Central memory CD4-positive, alpha-beta T cell (primary cell): ENCODE measurements around the gene BRI3BP.
"Not testable (repeated sequence)": the region's sequence is repeated elsewhere in the genome, so short reads cannot be mapped to it uniquely, and the experiment has no call there.

ENCODE experiments used
- DNase-seq: peaks from one replicate; pipeline ENCODE4 v3.0.0; 2022

BRI3BP gene

DNA sequence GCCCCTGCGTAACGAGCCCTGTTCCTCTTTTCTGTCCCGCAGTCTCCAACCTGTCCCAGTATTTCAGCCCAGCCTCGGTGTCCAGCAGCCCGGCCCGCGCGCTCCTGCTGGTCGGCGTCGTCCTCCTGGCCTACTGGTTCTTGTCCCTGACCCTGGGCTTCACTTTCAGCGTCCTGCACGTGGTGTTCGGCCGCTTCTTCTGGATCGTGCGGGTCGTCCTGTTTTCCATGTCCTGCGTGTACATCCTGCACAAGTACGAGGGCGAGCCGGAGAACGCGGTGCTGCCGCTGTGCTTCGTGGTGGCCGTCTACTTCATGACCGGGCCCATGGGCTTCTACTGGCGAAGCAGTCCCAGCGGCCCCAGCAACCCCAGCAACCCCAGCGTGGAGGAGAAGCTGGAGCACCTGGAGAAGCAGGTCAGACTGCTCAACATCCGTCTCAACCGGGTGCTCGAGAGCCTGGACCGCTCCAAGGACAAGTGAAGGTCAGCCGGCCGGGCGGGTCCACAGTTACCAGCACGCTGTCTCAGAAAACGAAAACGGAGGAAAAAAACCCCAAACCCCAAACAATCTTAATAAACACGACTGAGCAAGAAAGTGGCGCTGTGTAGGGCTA is 31.6 kb downstream of the BRI3BP start:
- no peak for DNase-seq

DNA sequence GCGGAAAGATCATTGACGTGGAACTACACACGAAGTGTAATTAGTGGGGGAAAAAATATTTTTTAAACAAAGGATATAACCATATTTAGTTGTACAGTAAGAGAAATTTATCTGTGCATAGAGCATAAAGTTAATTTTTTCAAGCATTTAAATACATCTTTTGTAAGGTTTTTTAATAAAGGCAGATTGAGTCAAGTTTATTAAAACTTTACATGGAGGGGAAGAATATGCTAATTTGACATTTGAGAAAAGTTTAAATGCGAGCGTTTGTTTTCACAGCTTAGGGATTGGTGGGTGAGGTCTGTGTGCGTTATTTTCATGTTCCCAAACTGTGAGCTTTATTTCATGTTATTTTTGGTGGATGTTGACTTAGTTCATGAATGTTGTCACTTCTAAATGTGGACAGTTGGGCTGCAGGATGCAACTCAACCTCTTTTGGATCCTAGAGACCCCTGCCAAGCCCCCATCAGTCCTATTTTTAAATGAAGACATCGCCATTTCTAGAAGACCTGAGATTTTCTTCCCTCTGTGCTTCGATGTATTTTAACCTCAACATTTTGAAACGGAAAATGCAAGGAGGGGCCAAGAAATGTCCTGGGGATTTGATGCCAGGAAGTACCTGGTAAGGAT is 32.3 kb downstream of the BRI3BP start:
- DNase-seq: no peak

DNA sequence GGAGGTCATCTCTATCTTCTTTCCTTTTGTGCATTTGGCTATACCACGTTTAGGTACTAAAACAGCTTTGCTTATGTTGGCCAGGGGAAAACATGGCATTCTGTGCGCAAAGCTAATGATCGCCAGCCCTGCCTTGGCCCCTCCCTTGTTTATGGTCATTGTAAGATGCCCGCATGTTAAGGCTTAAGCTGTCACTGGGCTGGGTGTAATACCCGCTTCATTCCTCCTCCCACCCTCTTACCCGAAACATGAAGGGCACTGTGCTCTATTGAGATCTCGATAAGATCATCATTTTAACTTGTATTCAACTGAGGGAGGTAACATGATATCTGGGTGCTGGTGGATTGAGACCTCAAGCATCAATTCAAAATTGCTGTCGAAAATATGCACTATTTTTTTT is 34.7 kb downstream of the BRI3BP start:
- no peak for DNase-seq

DNA sequence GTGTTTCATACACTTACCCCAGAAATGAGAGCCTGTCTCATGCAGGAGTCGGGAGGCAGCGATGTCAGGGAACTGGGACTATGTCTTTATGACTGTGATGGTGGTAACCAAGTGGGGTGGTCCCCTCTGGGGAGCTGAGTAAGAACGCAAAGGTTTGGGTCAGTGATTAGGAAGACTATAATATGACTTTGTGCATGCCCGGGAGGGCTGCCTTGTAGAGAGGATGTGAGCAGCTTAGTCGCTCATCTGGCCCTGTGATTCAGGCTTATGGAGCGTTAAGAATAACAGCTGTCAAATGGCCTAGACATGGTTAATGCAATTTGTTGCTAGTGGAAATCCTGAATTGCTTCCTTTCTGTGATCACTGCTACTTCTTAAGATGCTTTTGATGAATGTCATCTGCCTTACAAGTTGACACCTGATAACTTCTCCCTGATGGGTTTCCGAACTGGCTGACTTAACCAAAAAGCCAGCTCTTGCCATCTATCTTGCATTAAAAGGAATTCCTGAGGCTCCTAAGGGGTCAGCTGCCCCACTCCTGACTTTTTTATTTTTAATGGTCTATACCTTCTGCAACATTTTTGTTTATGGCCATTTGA is 36.4 kb downstream of the BRI3BP start:
- no peak for DNase-seq

DNA sequence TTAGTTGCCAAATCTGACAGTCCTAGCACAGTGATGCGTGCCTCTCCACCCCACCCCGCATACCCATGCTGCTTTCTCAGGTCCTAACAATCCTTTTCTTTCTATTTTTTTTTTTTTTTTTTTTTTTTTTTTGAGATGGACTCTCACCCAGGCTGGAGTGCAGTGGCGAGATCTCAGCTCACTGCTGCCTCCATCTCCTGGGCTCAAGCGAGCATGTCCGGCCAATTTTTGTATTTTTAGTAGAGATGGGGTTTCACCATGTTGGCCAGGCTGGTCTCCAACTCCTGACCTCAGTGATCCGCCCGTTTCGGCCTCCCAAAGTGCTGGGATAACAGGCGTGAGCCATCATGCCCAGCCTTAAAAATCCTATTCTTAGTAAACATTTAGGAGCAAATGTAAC is 38.0 kb downstream of the BRI3BP start:
- DNase-seq: not testable (repeated sequence)

DNA sequence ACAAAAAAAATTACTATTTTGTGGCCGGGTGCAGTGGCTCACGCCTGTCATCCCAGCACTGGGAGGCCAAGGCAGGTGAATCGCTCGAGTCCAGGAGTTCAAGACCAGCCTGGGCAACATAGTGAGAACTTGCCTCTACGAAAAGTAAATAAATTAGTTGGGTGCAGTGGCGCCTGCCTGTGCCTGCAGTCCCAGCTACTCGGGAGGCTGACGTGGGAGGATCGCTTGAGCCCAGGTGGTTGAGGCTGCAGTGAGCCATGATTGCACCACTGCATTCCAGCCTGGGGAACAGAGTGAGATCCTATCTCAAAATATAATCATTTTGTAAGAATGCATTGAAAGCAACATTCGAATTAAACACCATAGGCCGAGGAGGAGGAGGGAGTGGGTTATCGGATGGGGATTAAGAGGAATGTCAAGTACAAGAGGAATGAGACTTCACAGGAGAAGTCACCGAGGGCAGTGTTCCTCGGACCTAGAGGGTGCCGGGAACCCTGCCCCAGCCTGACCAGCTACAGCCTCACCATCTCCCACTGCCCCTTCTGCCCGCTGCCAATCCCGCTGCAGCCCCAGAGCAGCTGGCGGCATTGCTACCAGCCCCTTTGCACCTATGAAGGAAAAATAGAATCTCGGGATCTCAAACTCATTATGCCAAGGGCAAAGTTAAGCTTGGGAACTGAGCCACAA is 39.2 kb downstream of the BRI3BP start:
- DNase-seq: no peak

DNA sequence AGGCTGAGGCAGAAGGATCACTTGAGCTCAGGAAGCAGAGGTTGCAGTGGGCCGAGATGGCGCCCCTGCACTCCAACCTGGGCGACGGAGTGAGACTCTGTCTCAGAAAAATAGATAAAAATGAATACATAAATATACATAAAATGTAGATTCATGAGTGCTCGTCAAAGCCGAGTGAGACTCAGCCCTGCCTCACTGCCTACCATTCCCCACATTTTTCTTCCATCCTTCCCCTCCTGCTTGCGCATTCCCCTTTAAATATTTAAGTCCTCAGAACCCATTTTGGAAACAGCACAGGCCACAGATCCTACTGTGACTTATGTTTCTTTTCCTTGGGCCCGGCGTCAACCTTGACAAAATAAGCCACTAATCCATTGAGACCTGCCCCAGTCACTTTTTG is 39.8 kb downstream of the BRI3BP start:
- no peak for DNase-seq

DNA sequence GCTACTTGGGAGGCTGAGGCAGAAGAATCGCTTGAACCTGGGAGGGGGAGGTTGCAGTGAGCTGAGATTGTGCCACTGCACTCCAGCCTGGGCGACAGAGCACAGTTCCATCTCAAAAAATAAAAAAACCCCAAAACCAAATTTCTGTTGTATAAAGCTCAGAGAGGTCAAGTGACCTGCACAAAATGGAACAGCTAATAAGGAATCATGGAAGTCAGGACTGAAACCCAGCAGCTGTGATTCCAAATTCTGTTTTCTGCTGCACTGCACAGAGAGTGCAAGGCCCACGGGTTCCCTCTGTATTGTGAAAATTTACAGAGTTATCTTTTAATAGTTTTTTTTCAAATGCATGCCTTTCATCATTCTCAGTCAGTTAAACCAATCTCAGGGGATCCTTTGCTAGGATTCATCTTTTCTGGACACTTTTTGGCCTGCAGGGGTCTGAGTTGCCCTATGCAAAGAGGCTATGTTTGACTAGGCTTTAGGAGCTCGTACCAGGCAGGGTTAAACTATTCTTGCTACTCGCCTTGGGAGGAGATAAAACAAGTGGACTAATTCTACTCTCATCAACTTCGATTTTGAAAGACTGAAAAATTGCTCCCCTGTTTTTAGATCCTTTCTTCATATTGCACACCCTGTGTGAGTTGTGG is 45.7 kb downstream of the BRI3BP start:
- no peak for DNase-seq

DNA sequence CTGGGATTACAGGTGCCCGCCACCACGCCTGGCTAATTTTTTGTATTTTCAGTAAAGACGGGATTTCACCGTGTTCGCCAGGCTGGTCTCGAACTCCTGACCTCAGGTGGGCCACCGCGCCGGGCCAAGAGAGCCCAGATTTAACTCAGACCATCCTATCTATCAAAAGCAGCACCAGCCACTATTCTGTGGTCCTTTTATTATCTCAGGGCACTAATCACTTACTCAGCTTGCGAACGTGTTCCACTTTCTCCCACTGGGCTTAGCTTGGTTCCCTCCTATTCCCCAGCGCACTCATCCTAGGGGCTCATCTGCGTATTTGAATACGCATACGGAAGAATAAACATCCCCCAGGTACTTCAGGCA is 55.6 kb downstream of the BRI3BP start:
- DNase-seq: no peak

DNA sequence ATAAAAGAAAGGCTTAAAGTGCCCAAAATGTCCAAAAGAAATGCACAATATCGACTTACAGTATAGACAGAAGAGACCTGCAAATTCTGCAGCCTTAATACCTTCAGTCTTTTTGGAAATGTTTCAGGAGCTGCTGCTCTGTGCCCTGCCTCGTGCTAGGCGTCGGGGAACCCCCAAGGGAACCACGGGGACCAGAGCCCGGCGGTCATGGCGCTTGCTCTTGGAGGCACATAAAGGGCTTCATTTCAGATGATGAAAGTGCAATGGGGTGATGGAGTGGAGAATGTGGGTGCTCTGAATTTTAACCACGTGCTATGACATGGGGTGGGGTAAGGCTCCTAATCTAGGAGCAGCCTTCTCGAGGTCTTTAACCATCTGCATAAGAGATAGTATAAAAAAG is 57.0 kb downstream of the BRI3BP start:
- DNase-seq: no peak

DNA sequence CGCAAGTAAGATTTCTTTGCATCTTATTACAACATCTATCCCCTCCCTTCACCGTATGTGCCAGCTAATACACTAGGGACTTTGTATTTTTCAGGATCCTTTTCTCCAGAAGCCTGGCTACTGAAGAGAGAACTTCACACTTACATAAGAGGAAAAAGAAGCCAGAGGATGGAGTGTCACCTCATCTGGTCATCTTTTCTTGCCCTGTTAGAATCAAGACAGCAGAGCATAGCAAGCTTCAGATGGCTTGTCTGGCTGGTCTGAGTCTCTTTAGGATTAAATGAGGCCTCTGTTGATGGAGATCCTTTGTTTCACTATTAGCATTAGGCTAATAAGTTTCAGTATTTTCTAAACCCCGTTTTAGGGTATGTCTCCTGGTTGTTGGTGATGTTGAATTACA is 57.4 kb downstream of the BRI3BP start:
- no peak for DNase-seq

DNA sequence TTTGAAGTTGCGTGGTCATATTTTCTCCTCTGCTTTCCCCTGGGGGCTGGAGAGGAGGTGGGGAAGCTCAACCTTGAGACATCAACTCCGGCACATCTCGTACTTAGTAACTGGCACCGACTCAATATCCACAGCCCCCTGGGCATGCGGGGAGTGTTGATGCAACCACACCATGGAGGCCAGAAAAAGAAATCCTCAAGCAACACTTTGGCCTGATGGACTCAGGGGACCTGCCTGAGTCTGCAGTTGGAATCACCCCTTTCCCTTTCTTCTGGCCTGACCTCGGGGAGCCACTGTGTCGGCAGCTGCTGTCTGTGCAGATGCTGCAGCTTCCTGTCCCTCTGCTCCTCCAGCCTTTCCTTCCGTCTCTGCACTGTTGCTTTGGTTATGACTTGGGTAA is 60.4 kb downstream of the BRI3BP start:
- no peak for DNase-seq

DNA sequence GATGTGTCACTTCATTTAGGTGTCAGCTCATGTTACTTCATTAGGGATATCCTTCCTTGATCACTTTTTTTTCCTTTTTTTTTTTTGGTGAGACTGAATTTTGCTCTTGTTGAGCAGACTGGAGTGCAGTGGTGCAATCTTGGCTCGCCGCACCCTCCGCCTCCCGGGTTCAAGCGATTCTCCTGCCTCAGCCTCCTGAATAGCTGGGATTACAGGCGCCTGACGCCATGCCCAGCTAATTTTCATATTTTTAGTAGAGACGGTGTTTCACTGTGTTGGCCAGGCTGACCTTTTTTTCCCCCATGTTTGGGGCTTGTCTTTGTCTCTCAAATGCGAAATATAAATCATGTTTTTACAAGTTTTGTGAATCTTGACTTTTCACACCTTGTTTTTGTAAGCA is 62.1 kb downstream of the BRI3BP start:
- no peak for DNase-seq

DNA sequence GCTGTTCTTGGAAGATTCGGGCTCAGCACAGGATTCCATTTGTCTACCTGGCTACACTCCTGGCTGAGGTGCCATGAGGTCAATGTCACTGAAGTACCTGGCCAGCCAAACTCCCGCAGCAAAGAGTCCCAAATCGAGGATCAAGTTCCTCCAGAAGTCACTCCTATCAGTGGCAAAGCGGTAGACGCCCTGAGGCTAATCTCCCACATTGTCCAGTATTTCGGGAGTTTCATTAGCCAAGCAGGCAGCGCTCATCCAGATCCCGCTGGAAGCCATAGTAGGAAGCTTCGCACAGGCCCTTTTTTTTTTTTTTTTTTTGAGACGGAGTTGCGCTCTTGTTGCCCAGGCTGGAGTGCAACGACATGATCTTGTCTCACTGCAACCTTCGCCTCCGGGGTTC is 62.9 kb downstream of the BRI3BP start:
- no peak for DNase-seq

DNA sequence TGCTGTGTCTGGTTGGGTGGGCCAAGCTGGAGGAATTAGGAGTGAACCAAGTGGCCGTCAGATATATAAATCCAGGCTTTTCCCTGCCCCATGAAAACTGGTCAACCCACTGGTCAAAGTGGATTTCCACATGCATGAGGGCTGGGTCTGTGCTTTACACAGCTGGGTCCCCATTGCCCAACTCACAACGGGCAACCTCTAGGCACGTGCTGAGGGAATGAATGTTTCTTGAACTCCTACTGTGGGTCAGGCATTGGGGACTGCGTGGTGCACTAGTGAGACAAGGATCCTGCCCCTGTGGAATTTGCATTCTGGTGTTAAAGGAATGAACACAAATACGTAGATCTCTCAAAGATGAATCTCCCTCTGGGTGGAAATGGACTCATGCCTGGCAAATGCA is 64.3 kb downstream of the BRI3BP start:
- no peak for DNase-seq

DNA sequence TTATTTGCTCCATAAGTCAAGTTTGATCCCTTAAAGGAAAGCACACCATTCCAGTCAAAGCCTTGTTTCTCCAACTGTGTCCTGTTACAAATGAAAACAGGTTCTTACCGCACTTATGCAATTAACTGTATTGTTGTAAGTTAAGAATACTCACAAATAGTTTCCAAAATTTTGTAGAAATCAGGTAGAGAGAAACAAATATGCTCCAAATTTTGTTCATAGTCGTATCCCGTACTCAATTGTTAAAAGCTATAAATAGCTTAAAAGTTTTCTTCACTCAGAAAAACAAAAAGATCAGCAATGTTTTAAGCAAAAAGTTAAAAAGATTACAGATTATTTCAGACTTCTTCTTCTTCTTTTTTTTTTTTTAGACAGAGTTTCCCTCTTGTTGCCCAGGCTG is 67.8 kb downstream of the BRI3BP start:
- DNase-seq: no peak

DNA sequence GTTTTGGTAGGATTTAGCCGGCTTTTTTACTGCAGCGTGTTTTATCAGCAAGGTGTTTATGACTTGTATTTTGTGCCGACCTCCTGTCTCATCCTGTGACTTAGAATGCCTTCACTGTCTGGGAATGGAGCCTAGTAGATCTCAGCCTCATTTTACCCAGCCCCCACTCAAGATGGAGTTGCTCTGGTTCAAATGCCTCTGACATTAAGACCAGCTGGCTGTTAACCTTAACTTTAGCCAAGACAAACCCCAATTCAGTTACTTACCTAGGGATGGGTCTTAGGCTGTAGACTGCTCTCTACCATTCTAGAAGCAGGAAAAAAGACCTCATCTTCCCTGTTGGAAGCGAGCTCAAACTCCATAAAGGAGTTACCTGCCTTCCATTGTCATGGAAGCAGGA is 70.1 kb downstream of the BRI3BP start:
- not testable (repeated sequence) for DNase-seq

DNA sequence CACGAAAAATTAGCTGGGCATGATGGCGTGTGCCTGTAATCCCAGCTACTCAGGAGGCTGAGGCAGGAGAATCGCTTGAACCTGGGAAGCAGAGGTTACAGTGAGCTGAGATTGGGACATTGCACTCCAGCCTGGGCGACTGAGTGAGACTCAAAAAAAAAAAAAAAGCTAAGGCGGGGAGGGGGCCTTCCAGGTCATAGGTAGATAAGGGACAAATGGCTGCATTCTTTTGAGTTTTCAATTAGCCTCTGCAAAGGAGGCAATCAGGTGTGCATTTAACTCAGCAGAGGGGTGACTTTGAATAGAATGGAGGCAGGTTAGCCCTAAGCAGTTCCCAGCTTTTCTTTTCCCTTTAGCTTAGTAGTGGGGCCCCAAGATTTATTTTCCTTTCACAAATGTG is 71.0 kb downstream of the BRI3BP start:
- no peak for DNase-seq

DNA sequence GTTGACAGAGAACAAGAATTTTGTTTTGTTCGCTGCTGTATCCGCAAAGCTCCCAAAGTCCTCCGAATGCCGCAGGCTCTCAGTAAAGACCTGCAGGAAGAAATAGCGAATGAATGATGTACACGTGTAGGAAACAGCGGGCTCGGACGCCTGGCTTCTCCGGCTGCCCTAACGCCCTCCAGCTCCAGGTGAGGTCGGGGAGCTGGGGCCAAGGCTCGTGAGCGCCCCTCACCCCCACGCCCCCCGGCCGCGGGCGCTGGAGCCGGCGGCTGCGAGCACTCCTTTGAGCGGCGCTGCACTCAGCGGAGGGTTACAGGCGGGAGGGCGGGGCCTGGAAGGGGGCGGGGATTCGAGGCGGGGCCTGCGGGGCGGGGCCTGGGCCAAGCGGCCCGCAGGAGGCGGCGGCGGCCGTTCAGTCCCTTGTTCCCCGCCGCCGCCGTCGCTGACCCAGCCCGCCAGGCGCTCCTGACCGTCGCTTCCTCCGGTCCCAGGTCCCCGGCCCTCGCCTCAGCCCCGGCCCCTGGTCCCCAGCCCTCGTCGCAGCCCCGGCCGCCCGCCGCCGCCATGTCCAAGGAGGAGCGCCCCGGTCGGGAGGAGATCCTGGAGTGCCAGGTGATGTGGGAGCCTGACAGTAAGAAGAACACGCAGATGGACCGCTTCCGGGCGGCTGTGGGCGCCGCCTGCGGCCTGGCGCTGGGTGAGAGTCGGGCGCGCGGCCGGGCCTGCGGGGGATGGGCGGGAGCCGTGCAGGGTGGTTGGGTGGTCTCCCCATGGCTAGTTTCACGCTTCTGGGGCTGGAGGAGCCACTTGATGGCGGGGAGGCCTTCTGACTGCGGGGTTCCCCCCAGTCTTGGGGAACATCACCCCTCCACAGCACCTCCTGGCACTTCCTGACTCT is 71.8 kb downstream of the BRI3BP start, which contains the start of gene AACS:
Gene AACS, plus strand, starts transcription at position 415 of the 898 bp plus-strand sequence. Its CDS starts 150 bp downstream, at position 565.
- DNase-seq: peak; percentile 59

DNA sequence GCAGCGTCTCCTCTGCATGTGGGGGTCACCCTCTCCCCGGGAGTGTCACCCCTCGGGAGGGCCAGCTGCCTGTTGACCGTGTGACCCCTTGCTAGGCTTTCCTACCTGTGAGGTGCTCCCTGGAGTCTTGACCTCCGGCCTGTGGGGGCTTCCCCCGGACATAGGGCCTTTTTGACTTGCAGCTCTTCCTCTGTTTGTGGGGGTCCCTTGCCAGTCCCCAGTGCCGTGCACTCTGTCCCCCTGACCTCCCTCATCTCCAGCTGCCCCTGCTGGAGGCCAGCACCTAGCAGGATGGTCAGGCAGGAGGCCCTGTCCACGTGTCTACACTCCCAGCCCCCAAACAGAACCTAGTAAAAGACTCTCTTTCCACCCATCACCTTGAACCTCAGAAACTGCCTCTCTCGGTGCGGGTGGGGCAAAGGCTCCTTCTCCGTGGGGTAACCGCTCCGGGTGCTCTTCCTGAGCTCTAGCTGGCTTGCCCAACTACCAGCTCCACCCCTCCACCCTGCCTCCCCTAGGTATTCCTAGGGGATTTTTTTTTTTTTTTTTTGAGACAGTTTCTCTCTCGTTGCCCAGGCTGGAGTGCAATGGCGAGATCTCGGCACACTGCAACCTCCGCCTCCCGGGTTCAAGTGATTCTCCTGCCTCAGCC is 72.6 kb downstream of the BRI3BP start:
- no peak for DNase-seq

DNA sequence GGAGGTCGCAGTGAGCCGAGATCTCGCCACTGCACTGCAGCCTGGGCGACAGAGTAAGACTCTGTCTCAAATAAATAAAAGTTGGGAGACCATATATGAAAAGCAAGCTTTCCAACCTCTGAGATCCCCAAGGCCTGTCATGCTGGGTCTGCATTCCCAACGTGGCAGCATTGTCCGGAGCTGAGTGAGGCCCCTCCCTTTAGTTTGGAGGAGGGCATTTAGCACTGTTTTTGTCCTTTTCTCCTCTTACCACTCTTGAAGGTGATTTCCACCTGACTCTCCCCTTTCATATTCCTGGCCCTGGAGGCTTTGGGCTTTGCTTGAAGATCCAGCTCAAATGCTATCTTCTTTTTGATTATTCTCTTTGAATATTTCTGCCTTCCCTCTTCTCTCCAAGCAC is 74.9 kb downstream of the BRI3BP start:
- no peak for DNase-seq

DNA sequence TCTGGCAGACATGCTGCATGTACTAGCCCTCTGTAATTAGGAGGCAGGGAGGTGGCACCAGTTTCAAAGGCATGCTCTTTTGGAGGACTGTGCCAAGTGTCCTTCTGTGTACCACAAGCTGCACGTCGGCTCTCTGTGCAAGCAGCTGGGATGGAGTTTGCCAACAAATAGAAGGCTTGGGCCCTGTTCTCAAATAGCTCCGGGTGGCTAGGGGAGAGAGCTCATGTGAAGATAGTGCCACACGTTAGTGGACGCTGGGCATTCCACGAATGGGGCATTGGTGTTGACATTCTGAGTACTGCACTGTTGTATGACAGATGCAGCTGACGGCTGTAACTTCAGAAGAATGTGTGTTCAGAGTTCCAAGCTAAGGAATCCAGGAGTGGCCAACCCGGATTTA is 76.2 kb downstream of the BRI3BP start:
- no peak for DNase-seq
